Natural killer cell (primary cell): Measurements from ENCODE around the gene TH. TPM values are rescaled to one million over a fixed set of nuclear protein-coding genes. Genes with fewer than 3 reads are reported as not detected.

ENCODE experiments used
- ATAC-seq, 3 donors: fragments of 150-1000 bp in 2 of 3; fragments of 200-7000 bp in 1 of 3; cut with Tn5 transposase; 1 replicate in 1 of 3; 2 replicates in 2 of 3; pipeline ENCODE4 v1.10.0; 2021; ENCODE audit warnings: mild to moderate bottlenecking in 2 of 3, moderate library complexity in 2 of 3
- DNase-seq, 2 donors: peaks; one replicate each; pipeline versions ENCODE4 v3.0.0 to v3.0.0-alpha.2; 2013 to 2021; ENCODE audit warnings: mixed read lengths in 1 of 2
- H3K27ac ChIP-seq: one replicate; pipeline ENCODE4 v1.5.1; 2013; ENCODE audit warnings: mild to moderate bottlenecking, low read length
- H3K27me3 ChIP-seq: one replicate; pipeline ENCODE4 v1.6.1; 2013; ENCODE audit warnings: low read length; ENCODE audit not compliant: control insufficient read depth, insufficient read depth
- H3K36me3 ChIP-seq: one replicate; pipeline ENCODE4 v1.6.1; 2013; ENCODE audit warnings: low read length; ENCODE audit not compliant: control insufficient read depth, insufficient read depth
- H3K4me1 ChIP-seq: one replicate; pipeline ENCODE4 v1.6.1; 2013; ENCODE audit warnings: low read length; ENCODE audit not compliant: control insufficient read depth, insufficient read depth
- H3K4me3 ChIP-seq: one replicate; pipeline ENCODE4 v1.5.1; 2013; ENCODE audit warnings: low read length
- H3K9me3 ChIP-seq: one replicate; pipeline ENCODE4 v1.6.1; 2013; ENCODE audit warnings: low read length; ENCODE audit not compliant: control insufficient read depth, insufficient read depth
- H3K27ac Mint-ChIP-seq, 2 donors: one replicate each; pipeline ENCODE4 v1.8.0; 2022; ENCODE audit warnings: mild to moderate bottlenecking in 2 of 2, mixed read lengths in 2 of 2, moderate library complexity in 1 of 2
- H3K27me3 Mint-ChIP-seq, 2 donors: one replicate each; pipeline ENCODE4 v1.8.0; 2022; ENCODE audit warnings: low read depth in 2 of 2, mixed read lengths in 2 of 2
- H3K36me3 Mint-ChIP-seq: one replicate; pipeline ENCODE4 v1.8.0; 2022; ENCODE audit warnings: mixed read lengths
- H3K4me1 Mint-ChIP-seq, 2 donors: one replicate each; pipeline ENCODE4 v1.8.0; 2022; ENCODE audit warnings: mixed read lengths in 2 of 2
- H3K4me3 Mint-ChIP-seq: one replicate; pipeline ENCODE4 v1.8.0; 2022; ENCODE audit warnings: mild to moderate bottlenecking, moderate library complexity, mixed read lengths
- H3K9me3 Mint-ChIP-seq, 2 donors: one replicate each; pipeline ENCODE4 v1.8.0; 2022; ENCODE audit warnings: mixed read lengths in 2 of 2
- WGBS: methylation state at CpG from one replicate; pipeline ENCODE4 v1.1.7; 2013; ENCODE audit warnings: missing lambda C conversion rate; ENCODE audit not compliant: insufficient coverage; 5-methylcytosine and 5-hydroxymethylcytosine counted together
- intact Hi-C: fragments of 100-400 bp; cut with micrococcal nuclease; formaldehyde crosslinking; loops from one replicate; pipeline ENCODE4 v1.14.2; 2022
- total RNA-seq, 4 donors: library from RNA; stranded (reverse); fragments of 120-200 nt in 1 of 4; gene quantifications; one replicate each; pipeline versions ENCODE4 v1.2.3 to v1.2.4, GENCODE V29; 2013 to 2022
- TF ChIP-seq, protein P1 (sequence below): fragments of 200-600 bp; IDR thresholded peaks from one replicate; pipeline ENCODE4 v1.8.0; 2022; ENCODE audit warnings: antibody characterized with exemption

TH gene
- total RNA-seq, 3 donors from 2014 or later (not counting 1 experiment from before 2014, with no cell fraction given), result not detected

DNA sequence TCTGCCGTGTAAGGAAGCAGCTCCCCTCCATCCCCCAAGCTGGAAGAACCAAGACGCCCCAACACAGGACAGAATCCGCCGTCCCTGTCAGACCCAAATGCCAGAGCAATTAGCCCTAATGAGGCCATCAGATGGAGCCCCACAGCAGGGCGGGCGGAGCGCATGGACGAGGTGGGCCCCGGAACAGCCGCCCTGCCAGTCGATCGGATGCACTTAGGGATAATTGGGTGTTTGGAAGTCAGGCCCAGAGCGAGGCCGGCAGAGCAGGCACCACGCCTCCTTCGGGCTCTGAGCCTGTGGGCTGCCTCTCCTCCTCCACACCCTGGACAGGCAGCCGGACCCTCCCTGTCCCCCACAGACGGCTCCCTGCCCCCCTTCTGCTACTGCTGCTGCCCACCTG is 5.5 kb upstream of the TH start:
- H3K27ac ChIP-seq, result no peak overlapping the region
- intact Hi-C loops, result no loop called here
- Mint-ChIP-seq H3K4me1 (no peaks in the 10 kb centered on the region), H3K27me3 (peaks cover 0 to 4% of the 10 kb centered on the region in 2 donors), H3K9me3 (no peaks in the 10 kb centered on the region), H3K4me3 (no peak overlapping the region), H3K27ac (no peak overlapping the region), H3K36me3 (no peaks in the 10 kb centered on the region)
- WGBS, result 87% methylated on average over 18 of the region's 18 CpGs
- DNase-seq (no peak), ATAC-seq (no peak)
- no peaks in the 10 kb centered on the region for H3K4me1 ChIP-seq
- H3K9me3 ChIP-seq, result no peaks in the 10 kb centered on the region
- no peaks in the 10 kb centered on the region for H3K27me3 ChIP-seq
- TF ChIP-seq, protein P1, sequence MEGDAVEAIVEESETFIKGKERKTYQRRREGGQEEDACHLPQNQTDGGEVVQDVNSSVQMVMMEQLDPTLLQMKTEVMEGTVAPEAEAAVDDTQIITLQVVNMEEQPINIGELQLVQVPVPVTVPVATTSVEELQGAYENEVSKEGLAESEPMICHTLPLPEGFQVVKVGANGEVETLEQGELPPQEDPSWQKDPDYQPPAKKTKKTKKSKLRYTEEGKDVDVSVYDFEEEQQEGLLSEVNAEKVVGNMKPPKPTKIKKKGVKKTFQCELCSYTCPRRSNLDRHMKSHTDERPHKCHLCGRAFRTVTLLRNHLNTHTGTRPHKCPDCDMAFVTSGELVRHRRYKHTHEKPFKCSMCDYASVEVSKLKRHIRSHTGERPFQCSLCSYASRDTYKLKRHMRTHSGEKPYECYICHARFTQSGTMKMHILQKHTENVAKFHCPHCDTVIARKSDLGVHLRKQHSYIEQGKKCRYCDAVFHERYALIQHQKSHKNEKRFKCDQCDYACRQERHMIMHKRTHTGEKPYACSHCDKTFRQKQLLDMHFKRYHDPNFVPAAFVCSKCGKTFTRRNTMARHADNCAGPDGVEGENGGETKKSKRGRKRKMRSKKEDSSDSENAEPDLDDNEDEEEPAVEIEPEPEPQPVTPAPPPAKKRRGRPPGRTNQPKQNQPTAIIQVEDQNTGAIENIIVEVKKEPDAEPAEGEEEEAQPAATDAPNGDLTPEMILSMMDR, result no peak
- H3K4me3 ChIP-seq, result no peak overlapping the region
- H3K36me3 ChIP-seq, result no peaks in the 10 kb centered on the region

DNA sequence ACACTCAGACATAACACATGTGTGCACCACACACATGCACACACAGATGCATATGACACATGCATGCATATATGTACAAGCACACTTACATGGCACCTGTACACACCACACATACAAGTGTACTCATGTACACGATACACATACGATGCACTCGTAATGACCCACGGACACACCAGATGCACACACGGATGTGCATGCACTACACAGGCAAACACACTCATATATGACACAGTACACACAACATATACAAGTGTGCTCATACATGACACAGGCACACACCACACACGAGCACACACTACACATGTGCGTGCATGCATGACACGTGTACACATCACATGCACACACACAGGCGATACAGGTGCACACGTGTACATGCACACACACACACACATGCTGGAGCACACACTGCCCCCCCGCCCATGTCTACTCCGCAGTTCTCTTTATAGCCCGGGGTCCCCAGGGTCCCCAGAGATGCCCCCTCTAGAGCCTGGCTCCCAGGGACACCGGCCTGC is 4.8 kb upstream of the TH start:
- H3K27ac ChIP-seq, result no peak overlapping the region
- H3K27me3 ChIP-seq, result no peaks in the 10 kb centered on the region
- H3K27me3 Mint-ChIP-seq, result peaks cover 0 to 4% of the 10 kb centered on the region in 2 donors
- TF ChIP-seq, protein P1, result no peak
- ATAC-seq, result no peak
- no peaks in the 10 kb centered on the region for H3K4me1 Mint-ChIP-seq
- no peaks in the 10 kb centered on the region for H3K36me3 ChIP-seq
- H3K4me1 ChIP-seq, result no peaks in the 10 kb centered on the region
- no peaks in the 10 kb centered on the region for H3K9me3 ChIP-seq
- no peak for DNase-seq
- no peak overlapping the region for H3K4me3 ChIP-seq
- no peak overlapping the region for H3K4me3 Mint-ChIP-seq
- intact Hi-C loops, result no loop called here
- 93% methylated on average over 14 of the region's 14 CpGs for WGBS
- no peak overlapping the region for H3K27ac Mint-ChIP-seq
- no peaks in the 10 kb centered on the region for H3K36me3 Mint-ChIP-seq
- no peaks in the 10 kb centered on the region for H3K9me3 Mint-ChIP-seq

DNA sequence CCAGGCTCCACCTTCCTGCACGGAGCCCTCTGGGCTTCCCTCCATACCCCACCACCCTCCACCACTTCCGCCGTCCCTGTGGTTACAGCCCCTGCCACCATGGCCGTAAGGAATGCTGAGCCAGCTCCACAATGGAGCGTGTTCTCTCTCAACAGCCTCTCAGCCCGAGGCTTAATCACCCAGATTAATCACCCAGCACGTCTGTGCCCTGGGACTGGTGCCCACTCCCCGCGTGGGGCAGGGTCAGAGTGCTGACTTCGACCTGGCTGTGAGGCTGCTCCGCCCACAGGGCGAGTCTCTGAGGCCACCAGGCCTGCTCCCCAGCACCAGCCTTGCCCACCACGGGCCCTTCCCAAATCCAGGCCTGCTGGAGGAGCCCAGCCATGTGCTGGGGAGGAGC is 4.0 kb upstream of the TH start:
- Mint-ChIP-seq H3K36me3 (no peaks in the 10 kb centered on the region), H3K27me3 (peaks cover 0 to 4% of the 10 kb centered on the region in 2 donors), H3K9me3 (no peaks in the 10 kb centered on the region), H3K27ac (no peak overlapping the region), H3K4me3 (no peak overlapping the region), H3K4me1 (no peaks in the 10 kb centered on the region)
- TF ChIP-seq, protein P1, result no peak
- intact Hi-C loops, result no loop called here
- ATAC-seq (no peak), DNase-seq (no peak)
- no peaks in the 10 kb centered on the region for H3K36me3 ChIP-seq
- H3K4me3 ChIP-seq, result no peak overlapping the region
- 75% methylated on average over 13 of the region's 13 CpGs for WGBS
- H3K27me3 ChIP-seq, result no peaks in the 10 kb centered on the region
- H3K4me1 ChIP-seq, result no peaks in the 10 kb centered on the region
- no peaks in the 10 kb centered on the region for H3K9me3 ChIP-seq
- H3K27ac ChIP-seq, result no peak overlapping the region

DNA sequence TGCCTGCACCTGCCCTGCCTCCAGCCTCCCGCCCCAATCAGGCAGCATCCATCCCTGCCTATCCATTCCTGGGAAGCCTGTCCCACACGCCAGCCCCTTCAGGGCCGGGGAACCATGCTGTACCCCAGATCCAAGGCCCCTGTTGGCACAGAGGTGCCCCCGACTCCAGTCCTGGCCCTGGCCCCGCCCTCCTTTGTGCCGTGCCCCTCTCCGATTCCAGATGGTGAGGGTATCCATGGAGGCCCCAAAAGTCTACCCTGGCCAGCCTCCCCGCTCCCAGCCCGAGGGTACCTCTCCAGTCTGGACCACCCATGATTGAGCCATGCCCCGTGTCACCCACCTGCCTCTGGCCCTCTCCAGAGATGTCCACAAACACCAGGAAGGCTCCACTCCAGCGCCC is 2.7 kb upstream of the TH start:
- intact Hi-C loops, result no loop called here
- H3K36me3 Mint-ChIP-seq, result no peaks in the 10 kb centered on the region
- no peak overlapping the region for H3K4me3 ChIP-seq
- peaks cover 0 to 4% of the 10 kb centered on the region in 2 donors for H3K27me3 Mint-ChIP-seq
- WGBS, result 88% methylated on average over 11 of the region's 11 CpGs
- no peaks in the 10 kb centered on the region for H3K9me3 Mint-ChIP-seq
- ATAC-seq, result no peak
- H3K4me1 Mint-ChIP-seq, result no peaks in the 10 kb centered on the region
- no peaks in the 10 kb centered on the region for H3K4me1 ChIP-seq
- TF ChIP-seq, protein P1, result no peak
- no peak for DNase-seq
- H3K9me3 ChIP-seq, result no peaks in the 10 kb centered on the region
- H3K36me3 ChIP-seq, result no peaks in the 10 kb centered on the region
- no peaks in the 10 kb centered on the region for H3K27me3 ChIP-seq
- no peak overlapping the region for H3K4me3 Mint-ChIP-seq
- no peak overlapping the region for H3K27ac ChIP-seq
- no peak overlapping the region for H3K27ac Mint-ChIP-seq
